HG03520 (cell line): ENCODE measurements around the gene SLC25A11.

ENCODE experiments used
- ATAC-seq: cut with Tn5 transposase; IDR thresholded peaks from one replicate; pipeline ENCODE4 v1.9.1; 2021; ENCODE audit warnings: mild to moderate bottlenecking, moderate library complexity; ENCODE audit not compliant: unreplicated experiment

SLC25A11 gene

GRCh38 chr17:4939796-4940554 is at the start of gene SLC25A11, which contains the start of gene RNF167:
SLC25A11 (minus strand) TSS chr17:4940046; CDS start chr17:4939910, 136 bp downstream.
RNF167 (plus strand) TSS chr17:4940268; CDS start chr17:4940910, 642 bp downstream.
- peak; percentile 72 for ATAC-seq

- no peak for ATAC-seq
Measured at GRCh38 chr17:4987767-4988567, 48.1 kb upstream of the SLC25A11 start.

- peak; percentile 45 for ATAC-seq
Measured at GRCh38 chr17:4986951-4987766, 47.3 kb upstream of the SLC25A11 start, which contains the start of gene CAMTA2. CAMTA2 (minus strand) TSS chr17:4987675; CDS start chr17:4986222, 1,453 bp downstream.

- no peak for ATAC-seq
Measured at GRCh38 chr17:4986403-4986802, 46.6 kb upstream of the SLC25A11 start.

GRCh38 chr17:4982305-4982704 is 42.5 kb upstream of the SLC25A11 start:
- ATAC-seq = no peak

- ATAC-seq = no peak
Measured at GRCh38 chr17:4980644-4981216, 40.9 kb upstream of the SLC25A11 start.

- ATAC-seq = no peak
Measured at GRCh38 chr17:4978726-4979125, 38.9 kb upstream of the SLC25A11 start.

- ATAC-seq = no peak
Measured at GRCh38 chr17:4974115-4974670, 34.3 kb upstream of the SLC25A11 start.

- no peak for ATAC-seq
Measured at GRCh38 chr17:4973256-4974114, 33.6 kb upstream of the SLC25A11 start.

- ATAC-seq = no peak
Measured at GRCh38 chr17:4972752-4973151, 32.9 kb upstream of the SLC25A11 start.

GRCh38 chr17:4972322-4972721 is 32.5 kb upstream of the SLC25A11 start:
- ATAC-seq = no peak

GRCh38 chr17:4971826-4972225 is 32.0 kb upstream of the SLC25A11 start:
- no peak for ATAC-seq

GRCh38 chr17:4970273-4970672 is 30.4 kb upstream of the SLC25A11 start:
- no peak for ATAC-seq

GRCh38 chr17:4969551-4970173 is 29.8 kb upstream of the SLC25A11 start:
- ATAC-seq = no peak

GRCh38 chr17:4969047-4969550 is 29.3 kb upstream of the SLC25A11 start:
- no peak for ATAC-seq

GRCh38 chr17:4968486-4969046 is 28.7 kb upstream of the SLC25A11 start:
- no peak for ATAC-seq

GRCh38 chr17:4967539-4968485 is 28.0 kb upstream of the SLC25A11 start, which contains the start of gene SPAG7:
SPAG7 (minus strand) TSS chr17:4967817; CDS start chr17:4967804, 13 bp downstream.
- ATAC-seq = peak; percentile 45
